DMS 273 treated with DMSO at 0.1 percent for 48 hours (cell line): ENCODE measurements around the gene TRPV2.

Experiments used
- DNase-seq: peaks from one replicate; lab custom pipeline; 2025; lab: John Stamatoyannopoulos, UW

The TRPV2 gene

GRCh38 chr17:16474012-16474725 lies 58.8 kb downstream of the TRPV2 start:
- DNase-seq = no peak

GRCh38 chr17:16475179-16475704 lies 59.9 kb downstream of the TRPV2 start:
- DNase-seq = no peak

- no peak for DNase-seq
Measured at GRCh38 chr17:16477255-16477654, 61.9 kb downstream of the TRPV2 start.

- DNase-seq = no peak
Measured at GRCh38 chr17:16477666-16478065, 62.3 kb downstream of the TRPV2 start.

DNA sequence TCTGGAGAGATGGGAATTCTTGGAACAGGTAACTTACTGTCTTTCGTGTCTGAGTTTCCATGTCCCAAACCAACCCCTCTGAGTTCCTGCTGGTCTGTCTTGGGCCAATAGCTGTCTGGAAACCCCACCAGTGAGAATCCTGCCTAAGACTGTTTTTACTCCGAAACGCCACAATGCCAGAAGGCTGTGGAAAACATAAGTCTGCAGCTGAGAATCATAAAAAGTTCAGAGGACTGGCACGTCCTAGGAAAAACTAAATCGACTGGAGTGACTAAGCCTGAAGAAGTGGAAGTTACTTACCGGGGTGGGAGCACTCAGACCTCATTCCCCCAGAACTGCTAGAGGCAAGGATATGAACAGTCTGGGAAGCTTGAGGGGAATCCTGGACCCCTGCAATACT lies 63.3 kb downstream of the TRPV2 start:
- DNase-seq = no peak

DNA sequence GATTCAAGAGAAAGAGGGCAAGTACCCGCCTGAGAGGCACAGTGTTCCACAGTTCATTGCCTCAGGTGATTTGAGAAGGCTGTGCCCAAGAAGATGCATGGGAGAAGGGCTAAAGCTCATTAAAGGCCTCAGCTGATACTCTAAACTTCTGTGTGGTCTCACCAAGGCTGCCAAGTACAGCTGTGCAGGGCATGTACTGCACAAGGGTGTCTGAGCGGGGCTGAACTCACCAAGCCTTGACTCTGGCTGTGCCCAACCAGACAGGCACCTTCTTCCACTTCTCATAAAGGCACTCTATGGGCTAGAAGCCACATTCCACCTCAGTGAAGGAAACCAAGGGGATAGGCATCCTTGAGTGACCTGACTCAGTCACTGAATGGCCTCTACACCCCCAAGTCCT lies 63.9 kb downstream of the TRPV2 start:
- DNase-seq = no peak

- no peak for DNase-seq
Measured at GRCh38 chr17:16480995-16481394, 65.6 kb downstream of the TRPV2 start.

GRCh38 chr17:16482253-16482652 lies 66.9 kb downstream of the TRPV2 start:
- no peak for DNase-seq

- no peak for DNase-seq
Measured at GRCh38 chr17:16483021-16483645, 67.8 kb downstream of the TRPV2 start.

- DNase-seq = no peak
Measured at GRCh38 chr17:16484445-16485175, 69.2 kb downstream of the TRPV2 start.
